ENCODE data around the gene TTC6. TPM values are rescaled to one million over a fixed set of nuclear protein-coding genes. Genes with fewer than 3 reads are reported as not detected.

TTC6 gene
- polyA plus RNA-seq, 2 of the 4 experiments (the other 2 are of a cell fraction), result 0.41 to 1.7 TPM

GRCh38 chr14:37595809-37596621 lies 586 bp downstream of the TTC6 start (continued):
- TF ChIP-seq CTCF (IDR thresholded peaks at IDR 0.05), result no peak
- TF ChIP-seq EP300 (IDR thresholded peaks at IDR 0.05), result no peak
- TF ChIP-seq MYC (IDR thresholded peaks at IDR 0.05; ENCODE audit: borderline replicate concordance, low read length), result 0 out of 2 replicates have a peak, but pooled peaks have one; percentile 22
- TF ChIP-seq HMGXB4 (CRISPR knock-in tag; IDR thresholded peaks at IDR 0.05; ENCODE audit: borderline replicate concordance), result no peak
- TF ChIP-seq FOSL2 (IDR thresholded peaks at IDR 0.05), result no peak
- peak; percentile 59 for TF ChIP-seq FOSL2 (CRISPR knock-in tag; IDR thresholded peaks at IDR 0.05)
- no peak for TF ChIP-seq HOXA7 (CRISPR knock-in tag; IDR thresholded peaks at IDR 0.05)
- TF ChIP-seq RAD21 (conservative IDR thresholded peaks at IDR 0.05 in 1 of 2, IDR thresholded peaks at IDR 0.05 in 1 of 2), result no peak
- TF ChIP-seq CEBPB (IDR thresholded peaks at IDR 0.05), result no peak

- H3K9me3 ChIP-seq, result no peaks in the 10 kb centered on the region
- 71% methylated on average over 7 of the region's 7 CpGs for WGBS (ENCODE audit: missing lambda C conversion rate)
- peak overlapping the region in 1 of 2 experiments; percentile 90; a peak in 2 of 6 replicates for H3K27ac ChIP-seq
- no peak for FAIRE-seq
- ATAC-seq, result no peak
- H3K4me2 ChIP-seq, result peak overlapping the region; percentile 95
- H3K4me3 ChIP-seq, result peak overlapping the region; percentile 9; the same call in 1 of the 3 replicates
- TF ChIP-seq MYC (IDR thresholded peaks at IDR 0.05; ENCODE audit: borderline replicate concordance, low read length), result no peak
- no peak for TF ChIP-seq TP53 (CRISPR knock-in tag; IDR thresholded peaks at IDR 0.05)
- no peak for TF ChIP-seq KDM5A (IDR thresholded peaks at IDR 0.05)
- no peak for TF ChIP-seq MAZ (IDR thresholded peaks at IDR 0.05; ENCODE audit: borderline replicate concordance, low read depth, low read length)
- TF ChIP-seq TFCP2L1 (CRISPR knock-in tag; IDR thresholded peaks at IDR 0.05), result no peak
- no peak for TF ChIP-seq PBX3 (IDR thresholded peaks at IDR 0.05)
- TF ChIP-seq HEYL (CRISPR knock-in tag; IDR thresholded peaks at IDR 0.05), result no peak
- TF ChIP-seq GATA3 (IDR thresholded peaks at IDR 0.05; ENCODE audit: borderline replicate concordance), result no peak
- no peak for TF ChIP-seq ZSCAN20 (CRISPR knock-in tag; IDR thresholded peaks at IDR 0.05)
- TF ChIP-seq USF2 (IDR thresholded peaks at IDR 0.05), result no peak
- TF ChIP-seq RARB (CRISPR knock-in tag; IDR thresholded peaks at IDR 0.05), result no peak
- TF ChIP-seq JUN (IDR thresholded peaks at IDR 0.05), result no peak
- TF ChIP-seq MAX (IDR thresholded peaks at IDR 0.05), result no peak
- no peak for TF ChIP-seq MAFK (IDR thresholded peaks at IDR 0.05; ENCODE audit: partially characterized antibody)
- TF ChIP-seq HOXA7 (CRISPR knock-in tag; IDR thresholded peaks at IDR 0.05), result no peak
- no peak for TF ChIP-seq HDAC2 (IDR thresholded peaks at IDR 0.05)
- no peak for TF ChIP-seq HOXB13 (CRISPR knock-in tag; IDR thresholded peaks at IDR 0.05; ENCODE audit: low read depth)
- TF ChIP-seq CBX8 (IDR thresholded peaks at IDR 0.05), result no peak
- no peak for DNase-seq (ENCODE audit: low read depth in 1 of 2, low spot score in 1 of 2)
- peaks cover 17% of the 10 kb centered on the region for H3K4me1 ChIP-seq
- POLR2A ChIA-PET, result no interaction called here
- CTCF ChIA-PET, result interaction anchor here (2.0 to 2.4 kb wide), 2 partner anchors 351 to 367 kb away, joined by 5 to 15 read pairs; no protein-coding TSS in a partner anchor
These were observed 1.5 kb downstream of the TTC6 start for GRCh38 chr14:37596790-37597472.
